ENCODE measurements around the gene ZNRD2. TPM values are rescaled to one million over a fixed set of nuclear protein-coding genes. Genes with fewer than 3 reads are reported as not detected.
"Not testable (repeated sequence)": the region's sequence is repeated elsewhere in the genome, so short reads cannot be mapped to it uniquely, and the experiment has no call there.

The ZNRD2 gene
- 58.0 TPM for polyA plus RNA-seq (2013, experiment 1 of 2)
- polyA plus RNA-seq (2013, experiment 2 of 2) = 49.1 TPM

- H3K9ac ChIP-seq (ENCODE audit: low read depth, low read length) = peak within 1 kb of the TSS; percentile 70
- peaks cover 13% of the 10 kb centered on the region for H3K27me3 ChIP-seq (ENCODE audit: insufficient read depth, low read length)
- peak within 1 kb of the TSS; percentile 77 for H3K27ac ChIP-seq (ENCODE audit: low read depth, low read length)
- no peaks in the 10 kb centered on the region for H3K36me3 ChIP-seq (ENCODE audit: insufficient read depth, low read length)
- H3K4me3 ChIP-seq (ENCODE audit: low read length) = peak within 1 kb of the TSS; percentile 90
- no peaks in the 10 kb centered on the region for H3K9me3 ChIP-seq (ENCODE audit: insufficient read depth, low read depth, low read length)
- H3K4me1 ChIP-seq (ENCODE audit: insufficient read depth, low read length) = peaks cover 24% of the 10 kb centered on the region; the same call in 1 of the 2 replicates
- under 1% methylated on average over 89 of the region's 89 CpGs for WGBS
Observed at GRCh38 chr11:65569973-65570918, at the start of gene ZNRD2. Gene ZNRD2, plus strand, starts transcription at chr11:65570477. Its CDS starts 15 bp downstream, at chr11:65570492.

GRCh38 chr11:65521777-65522521 is 48.3 kb upstream of the ZNRD2 start:
- H3K27me3 ChIP-seq (ENCODE audit: insufficient read depth, low read length); H3K9me3 ChIP-seq (ENCODE audit: insufficient read depth, low read depth, low read length); H3K36me3 ChIP-seq (ENCODE audit: insufficient read depth, low read length); H3K4me3 ChIP-seq (ENCODE audit: low read length); H3K27ac ChIP-seq (ENCODE audit: low read depth, low read length); H3K4me1 ChIP-seq (ENCODE audit: insufficient read depth, low read length); H3K9ac ChIP-seq (ENCODE audit: low read depth, low read length): not testable (repeated sequence)
- 79% methylated on average over 18 of the region's 20 CpGs for WGBS

GRCh38 chr11:65522718-65523630 is 47.3 kb upstream of the ZNRD2 start:
- H3K36me3 ChIP-seq (ENCODE audit: insufficient read depth, low read length) = peaks cover 14% of the 10 kb centered on the region
- not testable (repeated sequence) for H3K9ac ChIP-seq (ENCODE audit: low read depth, low read length); H3K9me3 ChIP-seq (ENCODE audit: insufficient read depth, low read depth, low read length); H3K4me3 ChIP-seq (ENCODE audit: low read length); H3K27ac ChIP-seq (ENCODE audit: low read depth, low read length); H3K4me1 ChIP-seq (ENCODE audit: insufficient read depth, low read length); H3K27me3 ChIP-seq (ENCODE audit: insufficient read depth, low read length)
- 81% methylated on average over 17 of the region's 18 CpGs for WGBS

- not testable (repeated sequence) for H3K9ac ChIP-seq (ENCODE audit: low read depth, low read length)
Observed at GRCh38 chr11:65523631-65523968, 46.7 kb upstream of the ZNRD2 start.

GRCh38 chr11:65524014-65524740 is 46.1 kb upstream of the ZNRD2 start:
- Histone ChIP-seq H3K4me3 (ENCODE audit: low read length) (peak overlapping the region; percentile 46), H3K27me3 (ENCODE audit: insufficient read depth, low read length) (peaks cover 4% of the 10 kb centered on the region; the same call in 1 of the 2 replicates), H3K27ac (ENCODE audit: low read depth, low read length) (no peak overlapping the region), H3K9ac (ENCODE audit: low read depth, low read length) (no peak overlapping the region), H3K9me3 (ENCODE audit: insufficient read depth, low read depth, low read length) (no peaks in the 10 kb centered on the region), H3K36me3 (ENCODE audit: insufficient read depth, low read length) (peaks cover 14% of the 10 kb centered on the region), H3K4me1 (ENCODE audit: insufficient read depth, low read length) (peaks cover 8% of the 10 kb centered on the region; the same call in 1 of the 2 replicates)
- WGBS = 68% methylated on average over 12 of the region's 12 CpGs

More at GRCh38 chr11:65523631-65523968, 46.7 kb upstream of the ZNRD2 start:
- H3K4me3 ChIP-seq (ENCODE audit: low read length); H3K27me3 ChIP-seq (ENCODE audit: insufficient read depth, low read length); H3K4me1 ChIP-seq (ENCODE audit: insufficient read depth, low read length); H3K27ac ChIP-seq (ENCODE audit: low read depth, low read length); H3K9me3 ChIP-seq (ENCODE audit: insufficient read depth, low read depth, low read length): not testable (repeated sequence)
- H3K36me3 ChIP-seq (ENCODE audit: insufficient read depth, low read length) = peaks cover 14% of the 10 kb centered on the region
- 96% methylated on average over 7 of the region's 7 CpGs for WGBS

GRCh38 chr11:65524741-65525545 is 45.3 kb upstream of the ZNRD2 start, which contains the start of gene SCYL1:
Gene SCYL1, plus strand, starts transcription at chr11:65525083. Its CDS starts 71 bp downstream, at chr11:65525154.
- peaks cover 4% of the 10 kb centered on the region; the same call in 1 of the 2 replicates for H3K27me3 ChIP-seq (ENCODE audit: insufficient read depth, low read length)
- peak within 1 kb of the TSS; percentile 89 for H3K9ac ChIP-seq (ENCODE audit: low read depth, low read length)
- no peaks in the 10 kb centered on the region for H3K9me3 ChIP-seq (ENCODE audit: insufficient read depth, low read depth, low read length)
- H3K4me1 ChIP-seq (ENCODE audit: insufficient read depth, low read length) = peaks cover 8% of the 10 kb centered on the region; the same call in 1 of the 2 replicates
- peak within 1 kb of the TSS; percentile 59 for H3K4me3 ChIP-seq (ENCODE audit: low read length)
- WGBS = under 1% methylated on average over 67 of the region's 82 CpGs
- peaks cover 14% of the 10 kb centered on the region for H3K36me3 ChIP-seq (ENCODE audit: insufficient read depth, low read length)
- H3K27ac ChIP-seq (ENCODE audit: low read depth, low read length) = peak within 1 kb of the TSS; percentile 82

GRCh38 chr11:65525546-65526480 is 44.5 kb upstream of the ZNRD2 start:
- H3K9ac ChIP-seq (ENCODE audit: low read depth, low read length) = peak overlapping the region; percentile 89
- 68% methylated on average over 31 of the region's 31 CpGs for WGBS
- H3K36me3 ChIP-seq (ENCODE audit: insufficient read depth, low read length) = peaks cover 16% of the 10 kb centered on the region
- H3K27ac ChIP-seq (ENCODE audit: low read depth, low read length) = no peak overlapping the region
- peaks cover 4% of the 10 kb centered on the region; the same call in 1 of the 2 replicates for H3K27me3 ChIP-seq (ENCODE audit: insufficient read depth, low read length)
- H3K9me3 ChIP-seq (ENCODE audit: insufficient read depth, low read depth, low read length) = no peaks in the 10 kb centered on the region
- peak overlapping the region; percentile 59 for H3K4me3 ChIP-seq (ENCODE audit: low read length)
- peaks cover 8% of the 10 kb centered on the region; the same call in 1 of the 2 replicates for H3K4me1 ChIP-seq (ENCODE audit: insufficient read depth, low read length)

- Histone ChIP-seq H3K9ac (ENCODE audit: low read depth, low read length) (no peak overlapping the region), H3K9me3 (ENCODE audit: insufficient read depth, low read depth, low read length) (no peaks in the 10 kb centered on the region), H3K27ac (ENCODE audit: low read depth, low read length) (no peak overlapping the region), H3K36me3 (ENCODE audit: insufficient read depth, low read length) (peaks cover 25% of the 10 kb centered on the region), H3K4me1 (ENCODE audit: insufficient read depth, low read length) (peaks cover 8% of the 10 kb centered on the region; the same call in 1 of the 2 replicates), H3K27me3 (ENCODE audit: insufficient read depth, low read length) (peaks cover 4% of the 10 kb centered on the region; the same call in 1 of the 2 replicates), H3K4me3 (ENCODE audit: low read length) (no peak overlapping the region)
- WGBS = 93% methylated on average over 8 of the region's 8 CpGs
Observed at GRCh38 chr11:65526744-65527143, 43.5 kb upstream of the ZNRD2 start.

All from HUES64 (cell line).